IMR-90 (cell line): ENCODE data around the gene C2orf68. TPM values are rescaled to one million over a fixed set of nuclear protein-coding genes. Genes with fewer than 3 reads are reported as not detected.
"Not testable (repeated sequence)": the region's sequence is repeated elsewhere in the genome, so short reads cannot be mapped to it uniquely, and the experiment has no call there.

Source experiments
- ATAC-seq: fragments of 200-7000 bp; cut with Tn5 transposase; 2 replicates; pipeline ENCODE4 v1.9.1; 2020; ENCODE audit warnings: low read depth, mild to moderate bottlenecking, moderate library complexity
- BruUV-seq: library from RNA; stranded (reverse); fragments of 400-500 nt; replicated peaks from 2 replicates; lab custom pipeline; 2021; lab: Mats Ljungman, UMichigan
- CTCF ChIA-PET: fragments of 300-600 bp; formaldehyde crosslinking; extraction: SDS; loops from one replicate; lab custom pipeline; 2021; ENCODE audit warnings: antibody characterized with exemption; lab: Yijun Ruan, JAX
- POLR2A ChIA-PET: fragments of 300-600 bp; sonication (Branson Sonifier 250); formaldehyde crosslinking; loops from one replicate; lab custom pipeline; 2022; ENCODE audit warnings: antibody characterized with exemption; ENCODE audit not compliant: unreplicated experiment; lab: Charles Lee
- DNase-seq: peaks from one replicate; pipeline ENCODE4 v3.0.0; 2013
- H2AFZ ChIP-seq: replicated peaks from 2 replicates; pipeline ENCODE3; 2013; ENCODE audit warnings: low read length, mild to moderate bottlenecking; ENCODE audit not compliant: poor library complexity
- H2AK5ac ChIP-seq: 2 replicates; pipeline ENCODE4 v1.6.1; 2013; ENCODE audit warnings: low read depth, low read length, inconsistent platforms
- H2AK9ac ChIP-seq: replicated peaks from 2 replicates; pipeline ENCODE3; 2013; ENCODE audit warnings: mild to moderate bottlenecking, low read depth, low read length, moderate library complexity; ENCODE audit not compliant: poor library complexity
- H2BK120ac ChIP-seq: 2 replicates; pipeline ENCODE4 v1.6.1; 2013; ENCODE audit warnings: low read depth, low read length, inconsistent platforms
- H2BK15ac ChIP-seq: 3 replicates; pipeline ENCODE4 v1.6.1; 2013; ENCODE audit warnings: low read depth, low read length, inconsistent platforms
- H2BK20ac ChIP-seq: 2 replicates; pipeline ENCODE4 v1.6.1; 2013; ENCODE audit warnings: low read depth, mild to moderate bottlenecking, inconsistent platforms, low read length, moderate library complexity
- H2BK5ac ChIP-seq: 2 replicates; pipeline ENCODE4 v1.6.1; 2013; ENCODE audit warnings: mild to moderate bottlenecking, low read depth, low read length, inconsistent platforms; ENCODE audit not compliant: poor library complexity, severe bottlenecking
- H3K14ac ChIP-seq: replicated peaks from 2 replicates; pipeline ENCODE4 v1.6.1; 2013; ENCODE audit warnings: low read depth, low read length, inconsistent platforms
- H3K18ac ChIP-seq: 2 replicates; pipeline ENCODE4 v1.6.1; 2013; ENCODE audit warnings: low read depth, low read length, control low read depth
- H3K23ac ChIP-seq: 2 replicates; pipeline ENCODE4 v1.6.1; 2013; ENCODE audit warnings: low read depth, low read length, inconsistent platforms
- H3K27ac ChIP-seq: 2 replicates; pipeline ENCODE4 v1.5.1; 2013; ENCODE audit warnings: mild to moderate bottlenecking, control low read depth, low read length; ENCODE audit not compliant: insufficient read depth
- H3K27me3 ChIP-seq: 2 replicates; pipeline ENCODE4 v1.6.1; 2013; ENCODE audit warnings: low read length; ENCODE audit not compliant: control insufficient read depth, insufficient read depth
- H3K36me3 ChIP-seq: 2 replicates; pipeline ENCODE4 v1.6.1; 2013; ENCODE audit warnings: low read length, mixed read lengths; ENCODE audit not compliant: control insufficient read depth, insufficient read depth
- H3K4ac ChIP-seq: 2 replicates; pipeline ENCODE4 v1.6.1; 2013; ENCODE audit warnings: low read depth, low read length, inconsistent platforms
- H3K4me1 ChIP-seq: 2 replicates; pipeline ENCODE4 v1.6.1; 2013; ENCODE audit warnings: low read length, mixed read lengths; ENCODE audit not compliant: control insufficient read depth, insufficient read depth
- H3K4me2 ChIP-seq: 2 replicates; pipeline ENCODE4 v1.6.1; 2013; ENCODE audit warnings: low read depth, mild to moderate bottlenecking, control low read depth, low read length, moderate library complexity
- H3K4me3 ChIP-seq: 2 replicates; pipeline ENCODE4 v1.5.1; 2013; ENCODE audit warnings: low read depth, mild to moderate bottlenecking, control low read depth, low read length, moderate library complexity; ENCODE audit not compliant: insufficient read depth
- H3K56ac ChIP-seq: 2 replicates; pipeline ENCODE4 v1.6.1; 2013; ENCODE audit warnings: low read length, inconsistent platforms; ENCODE audit not compliant: insufficient read depth; ENCODE audit errors: extremely low read depth
- H3K79me1 ChIP-seq, 2 experiments: 2 replicates each; pipeline ENCODE4 v1.6.1; 2013; ENCODE audit warnings: low read length in 2 of 2, inconsistent platforms in 1 of 2, low read depth in 1 of 2
- H3K9ac ChIP-seq: 2 replicates; pipeline ENCODE4 v1.6.1; 2013; ENCODE audit warnings: low read depth, low read length, control low read depth
- H3K9me1 ChIP-seq: 2 replicates; pipeline ENCODE4 v1.6.1; 2013; ENCODE audit warnings: low read length, inconsistent platforms; ENCODE audit not compliant: insufficient read depth
- H3K9me3 ChIP-seq: 2 replicates; pipeline ENCODE4 v1.6.1; 2013; ENCODE audit warnings: low read length; ENCODE audit not compliant: control insufficient read depth, insufficient read depth
- H4K20me1 ChIP-seq: 2 replicates; pipeline ENCODE4 v1.6.1; 2013; ENCODE audit warnings: low read length, inconsistent platforms; ENCODE audit not compliant: insufficient read depth
- H4K5ac ChIP-seq: 2 replicates; pipeline ENCODE4 v1.6.1; 2013; ENCODE audit warnings: mild to moderate bottlenecking, low read depth, low read length, control low read depth
- H4K8ac ChIP-seq, 2 experiments: 2 replicates each; pipeline ENCODE4 v1.6.1; 2013; ENCODE audit warnings: low read depth in 2 of 2, low read length in 2 of 2, control low read depth in 1 of 2, inconsistent platforms in 1 of 2
- H4K91ac ChIP-seq: 2 replicates; pipeline ENCODE4 v1.6.1; 2013; ENCODE audit warnings: low read depth, low read length, inconsistent platforms; ENCODE audit not compliant: insufficient read depth
- WGBS, 2 experiments: methylation state at CpG; one replicate each; pipeline versions ENCODE4 v1.1.5 to v1.1.7; 2013; ENCODE audit warnings: missing lambda C conversion rate in 2 of 2; ENCODE audit not compliant: insufficient read length in 1 of 2; ENCODE audit errors: extremely low coverage in 2 of 2; 5-methylcytosine and 5-hydroxymethylcytosine counted together
- dilution Hi-C: fragments of 300-500 bp; cut with HindIII; formaldehyde crosslinking; loops from one replicate; pipeline ENCODE4 v1.14.3; 2018; ENCODE audit warnings: low sequenced_read_pairs; ENCODE audit not compliant: unreplicated experiment
- in situ Hi-C: fragments of 300-500 bp; cut with MboI; formaldehyde crosslinking; loops from 3 replicates; pipeline ENCODE4 v1.14.3; 2019; ENCODE audit warnings: low sequenced_read_pairs, inconsistent platforms, mixed read lengths
- intact Hi-C: fragments of 100-400 bp; cut with micrococcal nuclease; formaldehyde crosslinking; loops from 2 replicates; pipeline ENCODE4 v1.10.0; 2022
- polyA plus RNA-seq, 3 experiments: library from polyadenylated mRNA; depleted of rRNA; stranded (reverse); fragments of >200 nt; gene quantifications; 2 replicates each; pipeline ENCODE4 v1.2.3, GENCODE V29; 2012; ENCODE audit warnings: low replicate concordance in 1 of 3
- total RNA-seq: library from RNA; depleted of rRNA; stranded (reverse); fragments of >200 nt; gene quantifications from 2 replicates; pipeline ENCODE4 v1.2.3, GENCODE V29; 2012
- TF ChIP-seq, protein P1 (sequence below): conservative IDR thresholded peaks from 2 replicates; pipeline ENCODE4 v1.5.1; 2012; ENCODE audit warnings: mild to moderate bottlenecking, low read depth, low read length, improper control_type of control experiment

C2orf68 gene
- total and polyA plus RNA-seq, 2 of the 4 experiments (the other 2 are of a cell fraction) = 6.8 to 10.1 TPM

DNA sequence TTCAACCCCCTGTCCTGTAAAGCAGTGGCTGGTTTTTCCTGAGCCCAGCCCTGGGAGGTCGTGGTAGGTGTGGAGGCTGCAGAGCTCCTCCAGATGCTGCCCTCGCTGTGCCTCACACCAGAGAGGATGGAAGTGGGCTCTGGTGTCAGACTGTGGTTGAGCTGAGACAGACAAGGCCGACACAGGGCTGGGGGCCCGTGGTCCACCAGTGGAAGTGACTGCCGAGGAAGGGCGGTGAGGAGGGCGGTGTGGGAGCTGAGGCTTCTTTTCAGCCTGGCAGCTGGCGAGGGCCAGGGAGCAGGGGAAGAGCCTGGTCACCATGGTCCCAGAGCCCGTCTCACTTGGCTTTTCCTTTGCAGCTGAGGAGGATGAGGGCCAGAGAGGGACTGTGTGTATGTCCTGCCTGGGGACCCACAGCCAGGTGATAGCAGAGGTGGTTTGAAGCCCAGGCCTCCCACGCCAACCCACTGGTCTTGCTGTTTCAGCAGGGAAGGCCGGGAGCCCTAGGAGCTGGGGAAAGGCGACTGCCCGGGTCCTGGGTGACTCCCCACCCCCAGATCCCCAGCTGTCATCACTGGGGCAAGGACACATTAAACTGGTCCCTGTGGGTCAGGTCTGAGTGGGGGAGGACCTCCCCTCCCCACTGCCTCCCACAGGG lies 47.6 kb upstream of the C2orf68 start:
- Histone ChIP-seq H3K79me1 (no peaks in the 10 kb centered on the region), H3K9me1 (peaks cover 23% of the 10 kb centered on the region), H3K27me3 (no peaks in the 10 kb centered on the region), H2BK20ac (no peak overlapping the region), H3K9me3 (no peaks in the 10 kb centered on the region), H4K8ac (no peak overlapping the region), H2BK5ac (no peak overlapping the region), H3K27ac (no peak overlapping the region), H2BK120ac (no peak overlapping the region), H2AK9ac (peak overlapping the region; percentile 72), H4K20me1 (no peaks in the 10 kb centered on the region), H3K18ac (no peak overlapping the region), H4K5ac (no peak overlapping the region), H3K36me3 (peaks cover 2% of the 10 kb centered on the region; the same call in 1 of the 2 replicates), H2AK5ac (no peak overlapping the region; the same call in 1 of the 2 replicates), H3K14ac (no peak overlapping the region), H3K23ac (no peak overlapping the region), H2BK15ac (no peak overlapping the region), H3K4me3 (no peak overlapping the region), H3K9ac (no peak overlapping the region), H3K4ac (no peak overlapping the region), H4K91ac (no peak overlapping the region), H3K4me2 (no peak overlapping the region), H3K56ac (no peak overlapping the region), H2AFZ (no peak overlapping the region), H3K4me1 (peaks cover 13% of the 10 kb centered on the region)
- dilution Hi-C loops = no loop called here
- no TSS peak for BruUV-seq
- 75% methylated on average over 6 of the region's 13 CpGs; no CpG with 5 or more reads in 1 of the 2 experiments for WGBS, 2 experiments
- in situ Hi-C loops = no loop called here
- ChIA-PET CTCF (interaction anchor here (0.6 to 2.0 kb wide), 2 partner anchors 10 to 686 kb away, joined by 3 to 8 read pairs; no protein-coding TSS in a partner anchor), POLR2A (no interaction called here)
- TF ChIP-seq, protein P1, sequence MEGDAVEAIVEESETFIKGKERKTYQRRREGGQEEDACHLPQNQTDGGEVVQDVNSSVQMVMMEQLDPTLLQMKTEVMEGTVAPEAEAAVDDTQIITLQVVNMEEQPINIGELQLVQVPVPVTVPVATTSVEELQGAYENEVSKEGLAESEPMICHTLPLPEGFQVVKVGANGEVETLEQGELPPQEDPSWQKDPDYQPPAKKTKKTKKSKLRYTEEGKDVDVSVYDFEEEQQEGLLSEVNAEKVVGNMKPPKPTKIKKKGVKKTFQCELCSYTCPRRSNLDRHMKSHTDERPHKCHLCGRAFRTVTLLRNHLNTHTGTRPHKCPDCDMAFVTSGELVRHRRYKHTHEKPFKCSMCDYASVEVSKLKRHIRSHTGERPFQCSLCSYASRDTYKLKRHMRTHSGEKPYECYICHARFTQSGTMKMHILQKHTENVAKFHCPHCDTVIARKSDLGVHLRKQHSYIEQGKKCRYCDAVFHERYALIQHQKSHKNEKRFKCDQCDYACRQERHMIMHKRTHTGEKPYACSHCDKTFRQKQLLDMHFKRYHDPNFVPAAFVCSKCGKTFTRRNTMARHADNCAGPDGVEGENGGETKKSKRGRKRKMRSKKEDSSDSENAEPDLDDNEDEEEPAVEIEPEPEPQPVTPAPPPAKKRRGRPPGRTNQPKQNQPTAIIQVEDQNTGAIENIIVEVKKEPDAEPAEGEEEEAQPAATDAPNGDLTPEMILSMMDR = no peak
- DNase-seq (no peak), ATAC-seq (no peak)
- intact Hi-C loops = no loop called here

DNA sequence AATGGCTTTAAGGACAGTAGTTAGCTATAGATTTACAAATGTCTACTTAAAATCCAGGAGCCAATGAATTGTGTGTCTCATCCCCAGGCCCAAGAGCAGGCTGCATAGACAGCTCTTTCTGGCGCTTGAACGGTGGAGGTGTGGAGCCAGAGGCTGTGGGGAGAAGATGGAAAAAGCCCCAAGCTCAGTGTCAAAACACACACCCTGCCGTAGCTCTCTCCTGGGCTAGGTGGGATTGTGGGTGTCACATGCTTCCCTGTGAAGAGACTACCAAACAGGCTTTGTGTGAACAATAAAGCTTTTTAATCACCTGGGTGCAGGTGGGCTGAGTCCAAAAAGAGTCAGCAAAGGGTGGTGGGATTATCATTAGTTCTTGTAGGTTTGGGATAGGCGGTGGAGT lies 45.5 kb upstream of the C2orf68 start:
- H2BK5ac ChIP-seq, DNase-seq, H4K20me1 ChIP-seq, H3K14ac ChIP-seq, CTCF ChIA-PET, H3K79me1 ChIP-seq, H3K36me3 ChIP-seq, H2BK120ac ChIP-seq, H3K56ac ChIP-seq, H4K5ac ChIP-seq, dilution Hi-C loops, H3K4me3 ChIP-seq, H4K91ac ChIP-seq, H2AFZ ChIP-seq, H3K27me3 ChIP-seq, H2AK9ac ChIP-seq, H3K9me3 ChIP-seq, H3K4me2 ChIP-seq, BruUV-seq, intact Hi-C loops, H3K27ac ChIP-seq, H3K9ac ChIP-seq, H2BK20ac ChIP-seq, H2BK15ac ChIP-seq, H4K8ac ChIP-seq, H3K18ac ChIP-seq, H3K4ac ChIP-seq, H3K23ac ChIP-seq, H2AK5ac ChIP-seq, in situ Hi-C loops, ATAC-seq: not testable (repeated sequence)
- POLR2A ChIA-PET = interaction anchor here (0.6 kb wide), 1 partner anchor 228 kb away, joined by 5 read pairs; no protein-coding TSS in a partner anchor
- Histone ChIP-seq H3K4me1 (peaks cover 12% of the 10 kb centered on the region), H3K9me1 (peaks cover 22% of the 10 kb centered on the region)
- no CpG with 5 or more reads among the region's 4 CpGs for whole genome bisulfite sequencing, 2 experiments
